ENCODE measurements around the gene TRAF3.
"Not testable (repeated sequence)": the region's sequence is repeated elsewhere in the genome, so short reads cannot be mapped to it uniquely, and the experiment has no call there.

TRAF3 gene

DNA sequence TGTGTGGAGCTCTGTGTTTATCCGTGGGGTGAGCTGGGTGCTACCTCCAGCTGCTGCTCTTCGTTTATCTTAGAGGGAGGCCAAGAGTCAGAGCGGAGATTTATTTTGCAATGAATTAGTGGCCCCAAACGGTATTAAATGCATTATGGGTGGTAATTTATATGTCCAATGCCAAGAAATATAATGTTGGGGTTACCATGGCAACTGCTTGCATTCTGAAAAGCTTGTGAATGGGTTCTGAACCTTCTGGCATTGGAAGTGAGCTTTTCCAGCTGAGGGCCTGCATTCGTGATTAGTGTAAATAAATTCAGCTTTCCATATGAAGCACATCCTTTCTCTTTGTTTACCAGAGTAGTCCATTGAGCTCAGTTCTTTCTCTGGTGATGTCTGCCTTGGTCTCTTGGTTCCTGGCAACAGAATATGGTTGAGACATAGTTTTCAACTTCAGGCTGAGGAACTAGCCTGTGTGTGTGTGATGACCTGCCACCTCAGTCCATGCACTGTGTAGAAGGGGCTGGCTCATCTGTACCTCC, 51.8 kb downstream of the TRAF3 start:
- DNase-seq (ENCODE audit: low spot score): no peak

DNA sequence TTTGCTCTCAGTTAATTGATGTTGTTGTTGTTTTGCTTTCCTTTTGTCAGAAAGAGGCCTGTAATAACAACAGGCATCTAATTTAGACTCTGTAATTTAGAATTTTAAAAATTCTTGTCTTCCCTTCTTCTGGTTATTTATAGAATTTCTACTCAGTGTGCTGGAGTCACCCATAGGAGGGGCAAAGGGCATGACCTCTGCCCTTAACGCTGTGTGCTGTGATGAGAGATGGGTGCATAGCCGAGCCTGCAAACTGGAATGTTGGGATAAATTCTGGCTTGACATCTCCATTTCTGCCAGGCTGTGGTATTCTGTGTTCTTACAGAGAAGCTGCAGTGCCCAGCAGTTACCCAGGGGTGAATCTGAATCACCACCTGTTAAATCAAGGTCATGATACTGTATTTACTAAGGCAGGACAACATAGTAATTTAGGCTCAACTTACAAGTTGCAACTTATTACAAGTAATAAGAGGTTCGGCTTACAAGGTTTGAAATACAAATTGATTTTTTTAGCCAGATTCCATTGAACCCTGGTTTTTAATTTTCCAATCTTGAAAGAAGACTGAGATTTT, 53.3 kb downstream of the TRAF3 start:
- no peak for DNase-seq (ENCODE audit: low spot score)

DNA sequence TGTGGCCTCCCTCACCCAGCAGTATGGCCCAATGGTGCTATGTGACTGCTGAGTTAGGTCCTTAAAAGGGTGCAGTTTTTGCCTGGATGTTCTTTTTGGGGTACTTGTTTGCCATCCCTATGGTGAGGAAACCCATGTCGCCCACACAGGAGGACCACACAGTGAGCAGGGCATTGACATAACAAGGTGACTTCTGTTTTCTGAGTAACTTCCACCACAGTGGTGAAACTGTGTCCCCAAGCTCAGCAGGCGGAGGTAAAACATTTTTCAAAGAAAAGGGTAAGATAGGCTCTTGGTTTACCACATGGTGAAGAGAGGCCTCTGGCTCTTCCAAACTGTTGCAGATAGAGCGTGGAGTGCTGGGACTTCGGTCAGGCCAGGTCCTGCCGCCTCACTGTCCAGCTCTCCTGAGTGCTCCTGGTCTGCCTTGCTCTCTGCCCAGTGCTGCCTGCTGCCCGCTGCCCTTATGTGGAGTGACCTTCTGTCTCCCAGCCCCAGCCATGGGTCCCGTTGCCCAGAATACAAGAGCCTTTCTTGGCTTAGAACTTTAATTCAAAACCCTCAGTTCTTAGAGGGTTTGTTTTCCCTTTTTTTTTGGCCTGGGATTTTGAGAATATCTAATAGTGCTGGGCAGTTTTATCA, 54.0 kb downstream of the TRAF3 start:
- DNase-seq (ENCODE audit: low spot score): no peak

DNA sequence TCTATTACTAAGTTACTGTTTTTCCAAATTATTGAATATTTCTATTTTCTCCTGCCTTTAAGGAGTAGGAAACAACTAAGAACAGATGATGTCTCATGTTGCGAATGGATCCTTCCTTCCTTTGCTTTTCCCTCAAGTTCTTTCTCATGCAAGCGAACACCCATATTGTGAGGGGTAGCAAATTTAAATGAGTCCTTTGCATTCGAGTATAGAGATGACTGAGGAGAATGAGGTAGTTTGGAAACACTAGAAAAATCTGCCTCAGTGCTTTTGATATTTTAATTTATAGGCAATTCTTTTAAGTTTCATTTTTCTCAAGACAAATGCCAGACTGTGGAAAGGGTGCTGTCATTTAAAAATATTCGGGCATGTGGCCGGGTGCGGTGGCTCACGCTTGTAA, 56.1 kb downstream of the TRAF3 start:
- no peak for DNase-seq (ENCODE audit: low spot score)

DNA sequence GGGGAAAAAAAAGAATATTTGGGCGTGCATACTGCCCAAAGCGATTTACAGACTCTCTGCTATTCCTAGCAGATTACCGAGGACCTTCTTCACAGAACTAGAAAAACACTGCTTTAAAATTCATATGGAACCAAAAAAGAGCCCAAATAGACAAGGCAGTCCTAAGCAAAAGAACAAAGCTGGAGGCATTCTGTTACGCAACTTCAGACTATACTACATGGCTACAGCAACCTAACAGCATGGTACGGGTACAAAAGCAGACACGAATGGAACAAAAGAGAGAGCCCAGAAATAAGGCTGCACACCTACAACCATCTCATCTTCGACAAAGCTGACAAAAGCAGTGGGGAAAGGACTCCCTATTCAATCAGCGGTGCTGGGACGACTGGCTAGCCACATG, 56.7 kb downstream of the TRAF3 start:
- no peak for DNase-seq (ENCODE audit: low spot score)

DNA sequence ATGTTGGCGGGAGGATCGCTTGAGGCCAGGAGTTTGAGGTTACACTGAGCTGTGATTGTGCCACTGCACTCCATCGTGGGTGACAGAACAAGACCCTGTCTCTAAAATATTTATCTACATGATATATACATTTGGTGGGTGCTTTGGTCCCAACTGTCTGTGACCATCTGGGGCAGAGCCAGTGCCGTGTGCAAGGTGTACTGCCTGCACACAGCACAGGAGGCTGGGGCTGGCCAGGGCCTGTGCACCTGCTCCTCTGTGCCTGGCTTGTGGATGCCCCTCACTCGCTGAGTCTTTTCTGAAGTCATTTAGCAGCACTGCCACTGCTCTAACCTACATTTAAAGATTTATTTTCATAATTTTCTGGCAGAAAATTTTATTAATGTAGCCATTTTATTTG, 58.7 kb downstream of the TRAF3 start:
- DNase-seq (ENCODE audit: low spot score): no peak

DNA sequence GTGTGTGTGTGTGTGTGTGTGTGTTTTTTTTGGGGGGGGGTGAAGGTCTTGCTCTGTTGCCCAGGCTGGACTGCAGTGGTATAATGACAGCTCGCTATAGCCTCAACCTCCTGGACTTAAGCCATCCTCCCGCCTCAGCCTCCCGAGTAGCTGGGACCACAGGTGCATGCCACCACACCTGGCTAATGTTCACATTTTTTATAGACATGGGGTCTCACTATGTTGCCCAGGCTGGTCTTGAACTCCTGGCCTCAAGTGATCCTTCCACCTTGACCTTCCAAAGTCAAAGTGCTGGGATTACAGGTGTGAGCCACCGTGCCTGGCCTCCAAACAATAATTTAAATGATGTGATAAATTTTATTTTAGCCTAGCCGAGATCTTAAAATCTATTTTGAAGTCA, 59.9 kb downstream of the TRAF3 start:
- DNase-seq (ENCODE audit: low spot score): not testable (repeated sequence)

DNA sequence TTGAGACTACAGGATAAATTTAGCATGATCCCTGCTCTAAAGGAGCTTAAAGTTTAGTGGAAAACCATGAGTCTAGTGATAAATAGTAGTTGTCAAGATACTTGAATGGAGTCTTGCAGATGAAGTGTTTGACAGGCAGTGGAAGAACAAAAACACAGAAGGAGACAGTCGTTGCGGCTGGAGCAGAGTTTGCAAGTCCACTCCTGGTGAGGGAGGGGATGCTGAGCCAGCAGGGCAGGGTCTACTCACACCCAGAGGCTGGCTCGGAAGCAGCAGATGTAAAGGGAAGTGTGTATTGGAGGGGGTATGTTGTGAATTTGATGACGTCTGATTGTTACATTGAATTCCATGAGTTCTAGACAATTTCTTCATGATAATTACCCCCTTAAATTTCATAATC, 61.3 kb downstream of the TRAF3 start:
- no peak for DNase-seq (ENCODE audit: low spot score)

DNA sequence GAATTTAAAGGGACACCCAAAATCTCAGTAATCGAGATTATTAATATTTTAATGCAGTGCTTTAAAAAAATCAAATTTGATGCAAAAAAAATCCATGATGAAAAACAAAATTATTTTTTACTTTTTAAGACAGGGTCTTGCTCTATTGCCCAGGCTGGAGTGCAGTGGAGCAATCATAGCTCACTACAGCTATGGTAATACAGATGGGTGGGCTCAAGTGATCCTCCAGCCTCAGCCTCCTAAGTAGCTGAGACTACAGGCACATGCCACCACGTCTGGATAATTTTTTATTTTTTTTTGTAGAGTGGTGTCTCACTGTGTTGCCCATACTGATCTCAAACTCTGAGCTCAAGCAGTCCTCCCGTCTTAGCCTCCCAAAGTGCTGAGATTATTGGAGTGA, 62.9 kb downstream of the TRAF3 start:
- no peak for DNase-seq (ENCODE audit: low spot score)

DNA sequence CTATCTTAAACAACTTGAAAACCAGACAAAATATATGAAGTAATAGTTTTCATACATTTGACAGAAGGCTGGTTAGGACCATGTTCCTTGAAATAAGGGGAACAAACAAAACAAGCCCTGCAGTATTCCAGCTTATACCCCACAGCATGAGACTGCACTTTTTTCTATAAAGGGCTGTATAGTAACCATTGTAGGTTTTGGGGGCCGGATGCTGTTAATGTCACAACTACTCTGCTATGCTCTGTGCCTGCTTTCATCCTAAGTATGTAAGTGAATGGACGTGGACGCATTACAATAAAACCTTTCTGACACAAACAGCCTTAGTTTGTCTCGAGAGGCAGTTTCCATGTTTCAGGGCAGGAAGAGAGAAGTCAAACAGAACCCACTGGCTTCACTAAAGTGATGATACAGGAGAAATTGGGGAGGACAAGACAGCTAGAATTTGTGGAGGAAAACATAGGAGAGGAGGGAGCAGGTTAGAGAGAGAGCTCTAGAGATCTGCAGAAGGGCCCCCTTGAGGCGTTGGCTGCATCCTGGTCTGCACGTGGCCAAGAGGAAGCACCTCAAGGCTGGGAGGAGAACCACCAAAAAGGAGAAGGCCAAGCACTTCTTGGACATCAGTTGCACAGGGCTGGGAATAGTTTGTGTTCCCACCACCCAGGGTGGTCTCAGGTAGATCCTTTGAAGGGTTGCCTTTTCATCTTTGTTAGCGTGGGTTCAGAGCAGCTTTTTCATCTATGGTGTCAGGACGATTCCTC, 63.7 kb downstream of the TRAF3 start:
- no peak for DNase-seq (ENCODE audit: low spot score)

DNA sequence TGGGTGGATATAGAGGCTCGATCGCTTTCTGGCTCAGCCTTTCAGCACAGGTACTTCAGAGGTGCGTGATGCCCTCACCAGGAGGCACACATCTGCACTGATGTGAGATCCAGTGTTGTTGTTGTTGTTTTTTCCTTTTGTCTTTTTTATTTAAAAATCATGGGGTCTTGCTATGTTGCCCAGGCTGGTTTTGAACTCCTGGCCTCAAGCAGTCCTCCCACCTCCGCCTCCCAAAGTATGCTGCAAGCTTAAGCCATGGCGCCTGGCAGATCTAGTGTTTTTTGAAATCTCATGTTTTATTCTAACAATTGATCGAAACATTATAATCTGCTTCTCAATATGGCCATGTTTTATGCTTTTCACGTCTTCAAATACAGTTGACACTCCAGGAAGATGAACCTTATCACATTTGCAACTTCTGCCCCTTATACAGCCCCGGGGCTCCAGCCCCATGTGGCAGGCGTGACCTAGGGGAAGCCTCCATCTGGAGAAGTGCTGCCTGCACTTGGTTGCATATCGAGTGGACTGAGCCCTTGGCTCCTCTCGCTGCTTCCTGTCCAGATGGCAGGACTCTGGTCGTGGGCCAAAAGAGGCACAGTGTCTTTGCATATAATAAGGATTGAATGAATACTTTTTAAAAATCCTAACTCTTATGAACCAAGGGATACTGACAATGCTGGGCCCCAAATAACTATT, 71.7 kb downstream of the TRAF3 start:
- no peak for DNase-seq (ENCODE audit: low spot score)

DNA sequence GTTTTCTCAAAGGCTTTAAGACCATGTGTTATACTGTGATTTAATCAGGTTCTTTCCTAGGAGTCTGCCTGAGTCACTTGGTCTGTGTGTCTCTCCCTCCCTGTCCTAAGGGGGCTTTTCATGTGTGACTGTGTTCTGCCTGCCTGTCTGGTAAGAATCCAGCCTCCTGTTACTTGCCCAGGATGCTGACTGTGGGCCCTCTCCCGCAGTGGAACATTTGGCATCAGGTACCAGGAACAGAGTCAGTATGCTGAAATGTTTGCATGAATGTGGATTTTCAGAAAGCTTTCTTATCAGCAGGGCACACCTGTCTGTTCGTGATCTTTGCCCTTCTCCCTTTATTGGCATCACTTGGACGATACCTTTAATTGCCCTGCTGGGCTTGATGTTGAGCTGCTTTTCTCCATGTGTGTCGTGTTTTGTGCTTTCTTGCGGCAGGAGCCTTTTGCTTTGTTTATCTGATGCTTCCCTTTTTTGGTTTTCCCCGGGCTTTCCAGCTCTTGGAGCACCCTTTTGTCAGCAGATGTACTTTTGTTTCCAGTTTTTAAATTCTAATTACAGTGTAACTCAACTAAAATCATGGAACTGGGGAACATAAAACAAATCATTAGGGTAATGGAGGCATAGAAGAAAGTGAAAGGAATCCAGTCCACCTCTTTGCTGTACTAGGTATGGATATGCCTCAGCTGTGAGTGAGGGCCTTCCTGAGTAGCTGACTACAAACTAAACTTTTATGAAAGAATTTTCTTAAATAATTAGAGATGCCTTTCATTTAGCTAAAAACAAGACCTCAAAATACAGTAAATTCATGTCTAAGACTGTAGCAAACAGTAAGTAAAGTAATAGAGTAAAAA, 72.5 kb downstream of the TRAF3 start:
- DNase-seq (ENCODE audit: low spot score): no peak

DNA sequence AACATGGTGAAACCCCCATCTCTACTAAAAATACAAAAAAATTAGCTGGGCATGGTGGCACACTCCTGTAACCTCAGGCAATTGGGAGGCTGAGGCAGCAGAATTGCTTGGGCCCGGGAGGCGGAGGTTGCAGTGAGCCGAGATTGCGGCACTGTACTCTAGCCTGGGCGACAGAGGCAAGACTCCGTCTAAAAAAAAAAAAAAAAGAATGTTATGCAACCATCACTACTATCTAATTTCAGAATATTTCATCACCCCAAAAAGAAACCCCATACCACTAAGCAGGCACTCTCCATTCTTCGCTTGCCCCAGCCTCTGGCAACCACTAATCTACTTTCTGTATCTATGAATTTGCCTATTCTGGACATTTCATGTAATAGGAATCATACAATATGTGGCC, 76.4 kb downstream of the TRAF3 start:
- no peak for DNase-seq (ENCODE audit: low spot score)

DNA sequence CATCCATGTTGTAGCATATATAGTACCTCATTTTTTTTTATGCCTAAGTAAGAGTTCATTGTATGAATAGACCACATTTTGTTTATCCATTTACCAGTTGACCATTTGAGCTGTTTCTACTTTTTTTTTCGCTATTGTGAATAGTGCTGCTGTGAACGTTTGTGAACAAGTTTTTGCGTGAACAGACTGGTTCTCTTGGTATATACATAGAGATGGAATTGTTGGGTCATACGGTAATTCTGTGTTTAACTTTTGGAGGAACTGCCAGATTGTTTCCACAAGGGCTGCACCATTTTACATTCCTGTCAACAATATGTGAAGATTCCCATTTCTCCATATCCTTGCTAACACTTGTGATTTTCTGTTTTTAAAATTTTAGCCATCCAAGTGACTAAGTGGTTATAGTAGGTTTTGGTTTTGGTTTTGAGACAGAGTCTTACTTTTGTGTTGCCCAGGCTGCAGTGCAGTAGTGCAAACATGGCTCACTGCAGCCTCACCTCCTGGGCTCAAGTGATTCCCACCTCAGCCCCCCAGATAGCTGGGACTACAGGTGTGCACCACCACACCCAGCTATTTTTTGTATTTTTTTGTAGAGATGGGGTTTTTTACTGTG, 76.9 kb downstream of the TRAF3 start:
- DNase-seq (ENCODE audit: low spot score): no peak

DNA sequence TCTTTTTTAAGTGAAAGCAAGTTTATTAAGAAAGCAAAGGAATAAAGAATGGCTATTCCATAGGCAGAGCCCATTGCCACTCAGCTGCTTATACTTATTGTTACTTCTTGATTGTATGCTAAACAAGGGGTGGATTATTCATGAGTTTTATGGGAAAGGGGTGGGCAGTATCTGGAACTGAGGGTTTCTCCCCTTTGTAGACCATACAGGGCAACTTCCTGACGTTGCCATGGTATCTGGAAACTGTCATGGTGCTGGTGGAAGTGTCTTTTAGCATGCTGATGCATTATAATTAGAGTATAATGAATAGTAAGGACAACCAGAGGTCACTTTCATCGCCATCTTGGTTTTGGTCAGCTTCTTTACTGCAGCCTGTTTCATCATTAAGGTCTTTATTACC, 78.9 kb downstream of the TRAF3 start:
- DNase-seq (ENCODE audit: low spot score): no peak

DNA sequence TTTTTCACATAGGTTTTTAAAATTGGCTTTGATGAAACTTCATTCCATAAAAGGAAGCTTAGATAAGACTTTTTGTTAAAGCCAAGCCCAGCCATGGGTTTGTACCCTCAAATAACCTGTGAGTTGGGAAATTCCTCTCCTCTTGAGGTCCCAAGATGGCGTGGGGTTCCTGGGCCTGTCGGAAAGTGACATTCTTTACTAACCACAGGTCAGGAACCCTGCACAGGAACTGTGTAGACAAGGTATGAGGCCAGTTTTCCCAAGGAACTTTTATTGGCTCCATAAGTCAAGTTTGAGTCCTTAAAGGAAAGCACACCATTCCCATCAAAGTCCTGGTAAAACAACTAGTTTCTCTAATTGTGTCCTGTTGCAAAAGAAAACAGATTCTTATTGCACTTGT, 80.2 kb downstream of the TRAF3 start:
- DNase-seq (ENCODE audit: low spot score): no peak

DNA sequence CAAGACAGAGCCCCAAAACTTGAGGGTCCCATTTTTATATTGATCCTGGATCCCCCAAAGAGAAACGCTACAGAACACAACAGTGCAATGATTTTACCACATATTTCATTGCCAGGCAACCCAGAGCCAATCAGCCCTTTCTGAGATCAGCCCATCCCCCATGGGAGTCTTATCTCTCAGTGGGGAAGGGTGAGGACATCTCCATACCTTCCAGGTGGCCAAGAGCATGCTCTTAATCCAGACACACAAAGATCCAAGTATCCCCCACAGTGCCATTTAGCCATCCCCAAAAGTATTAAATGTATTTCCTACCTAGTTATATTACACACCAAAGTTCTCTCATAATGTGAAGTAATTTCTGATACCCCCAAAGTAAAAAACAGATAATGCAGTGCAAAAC, 82.7 kb downstream of the TRAF3 start:
- no peak for DNase-seq (ENCODE audit: low spot score)

DNA sequence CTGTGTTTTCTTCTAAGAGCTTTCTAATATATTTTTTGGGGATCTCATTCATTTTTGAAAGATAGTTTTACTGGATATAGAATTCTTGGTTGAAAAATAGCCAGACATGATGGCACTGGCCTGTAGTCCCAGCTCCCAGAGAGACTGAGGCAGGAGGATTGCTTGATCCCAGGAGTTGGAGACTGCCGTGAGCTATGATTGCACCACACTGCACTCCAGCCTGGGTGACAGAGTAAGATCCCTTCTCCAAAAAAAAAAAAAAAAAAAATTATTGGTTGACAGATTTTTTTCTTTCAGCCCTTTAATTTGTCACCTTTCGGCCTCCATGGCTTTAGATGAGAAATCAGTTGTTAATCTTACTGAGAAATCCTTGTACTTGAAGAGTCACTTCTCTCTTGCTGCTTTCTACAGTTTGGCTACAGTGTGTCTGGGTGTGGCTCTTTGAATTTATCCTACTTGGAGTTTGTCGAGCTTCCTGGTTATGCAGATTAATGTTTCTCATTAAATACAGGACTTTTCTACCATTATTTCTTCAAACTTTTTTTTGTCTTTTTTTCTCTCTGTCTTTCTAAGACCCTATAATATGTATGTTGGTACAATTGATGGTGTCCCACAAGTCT, 85.0 kb downstream of the TRAF3 start:
- no peak for DNase-seq (ENCODE audit: low spot score)

DNA sequence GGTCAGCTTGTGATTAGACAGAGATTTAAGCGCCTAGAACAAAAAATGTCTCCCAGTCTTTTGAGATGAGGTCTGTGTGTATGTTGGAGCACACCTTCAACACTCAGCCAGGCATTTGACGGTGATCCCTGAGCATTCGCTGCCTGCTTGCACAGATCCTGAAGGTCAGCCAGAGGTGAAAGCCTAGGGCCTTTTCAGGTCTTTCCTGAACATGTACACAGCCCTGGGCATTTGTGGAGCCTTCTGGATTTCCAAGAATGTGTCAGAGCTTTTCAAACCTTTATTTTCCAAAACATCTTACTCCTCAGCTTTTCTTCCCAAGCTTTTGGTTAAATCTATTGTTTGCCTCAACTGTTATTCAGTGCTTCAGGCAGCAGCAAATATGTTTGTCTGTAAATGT, 86.1 kb downstream of the TRAF3 start:
- DNase-seq (ENCODE audit: low spot score): no peak

DNA sequence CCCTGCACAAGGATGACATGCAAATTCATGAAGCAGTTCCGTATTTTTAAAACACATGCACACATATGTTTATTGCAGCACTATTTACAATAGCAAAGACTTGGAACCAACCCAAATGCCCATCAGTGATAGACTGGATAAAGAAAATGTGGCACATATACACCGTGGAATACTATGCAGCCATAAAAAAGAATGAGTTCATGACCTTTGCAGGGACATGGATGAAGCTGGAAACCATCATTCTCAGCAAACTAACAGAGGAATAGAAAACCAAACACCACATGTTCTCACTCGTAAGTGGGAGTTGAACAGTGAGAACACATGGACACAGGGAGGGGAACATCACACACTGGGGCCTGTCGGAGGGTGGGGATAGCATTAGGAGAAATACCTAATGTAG, 88.7 kb downstream of the TRAF3 start:
- not testable (repeated sequence) for DNase-seq (ENCODE audit: low spot score)

Measured in activated CD4-positive, alpha-beta T cell treated with anti-CD3 and anti-CD28 coated beads, Interleukin-2, Interleukin-4, amounts not matched to agents 100 ng/mL and 50 ng/mL, durations not matched to agents 16 hours and 8 hours (primary cell).